Measurements from ENCODE around the gene SEC31B.

SEC31B gene

GRCh38 chr10:100489396-100489795, 30.3 kb downstream of the SEC31B start:
- no peak for DNase-seq

DNA sequence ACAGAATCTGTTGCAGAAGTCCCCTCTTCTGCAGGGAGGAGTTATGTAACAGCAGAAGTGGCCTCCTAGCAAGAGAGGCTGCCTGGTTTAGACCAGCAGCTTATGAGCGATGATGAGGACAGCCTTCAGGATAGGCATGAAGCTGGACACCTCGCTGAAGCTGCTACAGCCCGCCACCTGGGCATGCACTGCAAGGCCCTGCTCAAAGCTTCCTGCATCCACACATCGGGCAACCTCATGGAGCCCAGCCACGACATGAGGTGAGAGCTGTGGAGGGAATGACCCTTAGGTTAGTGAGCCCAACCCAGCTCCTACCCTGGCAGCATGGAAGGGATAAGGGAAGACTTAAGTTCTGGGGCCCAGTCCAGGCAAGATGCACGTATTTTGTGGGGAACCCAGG, 32.1 kb downstream of the SEC31B start:
- DNase-seq = no peak

DNA sequence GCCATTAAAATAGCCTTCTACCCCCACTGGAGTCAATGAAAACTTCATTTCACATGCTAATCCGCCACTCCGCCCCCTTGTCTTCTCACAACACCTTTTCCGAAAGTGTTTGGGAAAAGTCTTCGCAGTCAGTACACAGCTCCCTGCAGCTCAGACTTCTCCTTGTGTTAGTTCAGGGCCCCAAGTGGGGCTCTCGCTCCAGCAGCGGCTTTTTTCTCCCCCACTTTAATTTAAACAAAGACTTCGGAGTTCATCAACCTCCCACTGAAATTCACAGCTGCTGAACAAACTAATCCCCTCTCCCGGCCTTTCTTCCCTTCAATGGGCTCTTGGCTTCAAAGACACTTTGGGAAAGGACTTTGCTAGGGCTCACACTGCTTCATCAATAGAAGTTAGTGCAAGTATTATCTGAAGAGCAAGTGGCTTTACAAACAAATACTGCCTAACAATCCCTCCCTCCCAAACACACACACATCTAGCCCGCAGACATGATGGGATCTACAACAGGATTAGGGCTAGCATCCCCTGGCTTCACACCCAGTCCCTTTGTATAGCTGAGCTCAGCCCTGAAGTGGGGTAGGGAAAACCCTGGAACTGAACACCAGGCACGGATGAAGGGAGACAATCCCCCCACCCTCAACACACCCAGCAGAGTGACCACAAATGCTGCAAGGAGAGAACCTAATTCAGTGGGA, 33.7 kb downstream of the SEC31B start:
- DNase-seq = no peak

DNA sequence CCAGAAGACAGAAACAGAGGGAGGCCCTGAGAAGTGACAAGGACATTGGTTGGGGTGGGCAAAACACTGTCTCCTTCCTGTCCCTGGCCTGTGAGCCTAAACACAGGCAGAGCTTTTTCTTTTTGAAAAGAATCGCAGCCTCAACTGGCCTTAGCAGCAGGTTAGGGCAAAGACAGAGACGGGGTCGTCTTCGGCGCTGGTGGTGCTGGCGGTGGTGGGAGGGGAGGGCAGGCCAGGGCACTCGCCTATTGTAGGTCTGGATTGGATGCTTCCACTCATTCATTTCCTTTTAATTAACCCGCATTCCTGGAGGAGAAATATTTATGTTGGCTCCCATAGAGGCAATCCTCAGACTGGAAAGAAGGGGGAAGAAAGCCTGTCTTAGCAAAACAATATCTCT, 34.3 kb downstream of the SEC31B start:
- no peak for DNase-seq

DNA sequence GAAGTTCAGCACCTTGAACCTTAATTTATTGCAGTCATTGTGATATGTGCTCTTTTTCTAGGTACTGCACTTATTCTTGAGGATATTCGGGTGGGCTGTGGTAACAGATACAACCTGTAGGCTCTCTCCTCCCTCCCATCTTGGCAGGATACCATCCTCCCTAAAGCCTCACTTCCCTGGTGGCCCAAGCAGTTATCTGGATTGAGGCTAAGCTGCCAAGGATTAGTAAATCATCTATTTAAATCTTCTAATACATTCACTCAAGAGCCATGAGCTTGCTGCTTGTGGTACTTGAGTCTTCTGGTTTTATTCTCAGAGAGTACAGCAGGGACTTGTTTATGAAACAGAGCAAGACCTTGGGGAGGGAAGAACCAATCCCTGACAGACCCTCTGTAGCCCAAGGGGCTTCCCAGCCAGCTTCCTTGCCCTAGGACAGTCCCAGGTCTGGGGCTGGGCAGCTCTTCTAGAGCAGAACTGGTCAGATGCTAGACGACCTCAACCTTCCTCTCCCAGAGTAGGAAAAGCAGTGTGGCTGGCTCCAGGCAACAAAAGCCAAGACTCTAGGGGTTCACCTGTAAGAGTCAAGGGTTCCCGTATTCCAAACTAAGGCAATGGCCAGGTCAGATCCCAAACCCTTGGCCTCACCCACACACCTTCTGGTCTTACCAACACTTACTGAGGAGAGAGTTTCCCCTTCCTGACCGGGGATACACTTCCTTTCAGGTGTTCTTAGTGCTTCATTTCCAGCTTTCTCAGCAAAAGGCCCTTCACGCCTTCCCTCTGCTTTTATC, 35.6 kb downstream of the SEC31B start:
- DNase-seq = no peak

GRCh38 chr10:100482834-100483185, 36.9 kb downstream of the SEC31B start:
- no peak for DNase-seq

DNA sequence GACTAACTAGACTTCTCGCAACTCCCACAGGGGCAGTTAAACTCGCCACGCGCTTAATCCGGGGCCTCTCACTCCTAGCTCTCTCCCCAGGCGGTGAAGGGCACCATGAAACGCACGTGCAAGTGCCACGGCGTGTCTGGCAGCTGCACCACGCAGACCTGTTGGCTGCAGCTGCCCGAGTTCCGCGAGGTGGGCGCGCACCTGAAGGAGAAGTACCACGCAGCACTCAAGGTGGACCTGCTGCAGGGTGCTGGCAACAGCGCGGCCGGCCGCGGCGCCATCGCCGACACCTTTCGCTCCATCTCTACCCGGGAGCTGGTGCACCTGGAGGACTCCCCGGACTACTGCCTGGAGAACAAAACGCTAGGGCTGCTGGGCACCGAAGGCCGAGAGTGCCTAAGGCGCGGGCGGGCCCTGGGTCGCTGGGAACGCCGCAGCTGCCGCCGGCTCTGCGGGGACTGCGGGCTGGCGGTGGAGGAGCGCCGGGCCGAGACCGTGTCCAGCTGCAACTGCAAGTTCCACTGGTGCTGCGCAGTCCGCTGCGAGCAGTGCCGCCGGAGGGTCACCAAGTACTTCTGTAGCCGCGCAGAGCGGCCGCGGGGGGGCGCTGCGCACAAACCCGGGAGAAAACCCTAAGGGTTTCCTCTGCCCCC, 37.4 kb downstream of the SEC31B start:
- DNase-seq = peak; percentile 19 to 84 (median 60)

- DNase-seq = peak; percentile 83 to 96 (median 90)
Observed at GRCh38 chr10:100481462-100482081, 38.1 kb downstream of the SEC31B start.

DNA sequence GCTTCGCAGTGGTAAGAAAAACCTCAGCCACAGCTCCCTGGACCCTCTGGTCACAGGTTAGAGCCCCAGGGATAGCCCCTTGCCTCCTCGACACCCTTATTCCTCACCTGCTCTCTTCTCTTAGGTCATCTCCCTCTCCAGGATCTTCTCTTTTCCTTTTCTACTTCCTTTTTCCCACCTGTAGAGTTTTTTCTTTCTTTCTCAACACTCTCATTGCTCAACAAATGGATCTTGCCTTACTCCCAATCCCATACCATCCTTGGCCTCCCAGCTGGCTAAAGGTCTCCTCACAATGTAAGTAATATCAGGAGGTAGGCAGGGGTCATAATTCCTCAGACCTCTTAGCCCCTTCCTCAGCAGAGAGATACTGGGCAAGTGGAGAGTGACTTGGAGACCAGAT, 39.7 kb downstream of the SEC31B start:
- no peak for DNase-seq

DNA sequence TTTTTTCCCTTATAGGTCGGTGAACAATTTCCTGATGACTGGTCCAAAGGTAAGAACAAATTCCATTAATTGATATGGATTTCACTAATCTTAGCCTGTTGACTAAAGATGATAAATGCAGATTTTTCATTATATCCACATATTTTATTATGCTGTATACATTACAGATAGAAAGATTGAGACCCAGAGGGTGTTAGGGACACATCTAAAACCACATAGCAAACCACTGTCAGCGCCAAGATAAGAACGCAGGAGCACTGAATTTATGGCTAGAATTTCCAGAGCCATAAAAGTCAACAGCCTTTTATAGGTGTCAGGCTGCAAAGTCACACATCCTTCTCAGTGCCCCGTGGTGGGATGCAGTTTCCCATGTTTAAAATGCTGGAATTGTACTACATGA, 40.6 kb downstream of the SEC31B start:
- DNase-seq = no peak

GRCh38 chr10:100477970-100478369, 41.7 kb downstream of the SEC31B start:
- DNase-seq = no peak

DNA sequence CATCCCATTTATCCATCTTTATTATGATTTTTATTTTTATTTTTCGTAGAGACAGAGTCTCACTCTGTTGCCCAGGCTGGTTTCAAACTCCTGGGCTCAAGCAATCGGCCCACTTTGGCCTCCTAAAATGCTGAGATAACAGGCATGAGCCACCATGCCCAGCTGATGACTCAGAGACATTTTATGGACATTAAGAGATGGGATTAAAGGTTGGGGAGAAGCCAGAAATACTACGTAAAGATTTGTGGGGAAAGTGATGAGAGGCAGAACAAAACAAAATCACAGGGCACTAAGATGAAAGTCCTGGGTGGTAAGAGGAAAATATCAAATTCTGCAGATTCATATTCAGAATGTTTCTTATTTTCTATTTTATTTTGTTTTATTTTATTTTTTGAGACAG, 49.3 kb downstream of the SEC31B start:
- no peak for DNase-seq

DNA sequence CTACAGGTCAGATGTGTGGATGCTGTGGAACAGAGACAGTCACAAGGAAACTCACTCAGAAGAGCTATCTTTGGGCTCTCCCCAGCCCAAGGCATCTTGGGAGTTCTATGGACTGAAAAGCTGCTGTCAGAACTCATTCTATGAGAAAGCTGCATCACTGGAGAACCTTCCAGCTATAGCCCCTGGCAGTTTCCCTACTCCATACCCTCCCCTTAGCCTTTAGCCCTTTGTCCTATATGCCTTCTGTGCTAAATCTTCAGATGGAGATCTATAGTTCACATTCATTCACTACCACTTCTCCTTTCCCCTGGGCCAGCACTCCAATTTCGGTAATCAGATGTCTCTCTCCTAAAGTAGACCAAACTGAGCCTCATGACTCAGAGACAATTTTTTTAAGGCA, 49.9 kb downstream of the SEC31B start:
- no peak for DNase-seq

GRCh38 chr10:100468978-100469377, 50.7 kb downstream of the SEC31B start:
- no peak for DNase-seq

DNA sequence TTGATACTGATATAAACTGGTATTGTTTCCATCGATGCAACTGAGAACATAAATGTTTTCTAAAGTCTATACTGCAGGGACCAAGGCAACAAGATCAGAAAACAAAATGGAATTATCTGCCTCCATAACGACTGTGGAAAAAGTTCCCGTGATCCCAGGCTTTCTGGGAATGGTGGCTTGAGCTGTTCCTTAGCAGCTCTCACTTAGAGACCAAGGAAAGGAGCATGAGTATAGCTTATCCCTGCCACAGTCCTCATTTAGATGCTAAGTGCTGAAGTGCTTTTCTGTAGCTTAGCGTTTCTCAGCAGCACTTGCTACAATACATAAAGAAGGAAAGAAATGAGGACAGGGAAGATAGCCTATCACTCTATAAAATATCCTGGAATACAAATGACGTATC, 51.3 kb downstream of the SEC31B start:
- DNase-seq = no peak

- DNase-seq = no peak
Observed at GRCh38 chr10:100462709-100463108, 57.0 kb downstream of the SEC31B start, which contains the start of gene WNT8B. WNT8B (plus strand) TSS chr10:100463009; CDS start chr10:100463169, 160 bp downstream.

GRCh38 chr10:100448951-100449350, 70.7 kb downstream of the SEC31B start:
- DNase-seq = no peak

DNA sequence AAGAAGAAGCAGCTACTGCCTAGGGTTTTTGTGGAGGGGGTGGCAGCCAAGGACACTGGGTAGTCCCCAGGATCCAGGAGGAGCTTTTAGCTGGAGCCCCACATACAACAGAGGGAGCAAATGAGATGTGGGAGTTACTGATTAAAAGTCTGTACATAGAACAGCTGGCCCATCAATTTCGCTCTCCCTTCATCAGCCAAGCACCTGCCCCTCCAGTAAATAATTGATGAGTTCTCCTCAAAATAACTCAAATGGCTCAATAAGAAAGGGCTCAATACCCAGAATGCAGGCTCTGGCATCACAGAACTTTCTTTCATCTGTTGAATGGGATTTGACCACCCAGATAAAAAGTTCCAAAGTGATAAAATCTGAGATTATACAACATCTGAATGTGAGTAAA, 72.0 kb downstream of the SEC31B start:
- no peak for DNase-seq

- DNase-seq = no peak
Observed at GRCh38 chr10:100446130-100446761, 73.4 kb downstream of the SEC31B start.

DNA sequence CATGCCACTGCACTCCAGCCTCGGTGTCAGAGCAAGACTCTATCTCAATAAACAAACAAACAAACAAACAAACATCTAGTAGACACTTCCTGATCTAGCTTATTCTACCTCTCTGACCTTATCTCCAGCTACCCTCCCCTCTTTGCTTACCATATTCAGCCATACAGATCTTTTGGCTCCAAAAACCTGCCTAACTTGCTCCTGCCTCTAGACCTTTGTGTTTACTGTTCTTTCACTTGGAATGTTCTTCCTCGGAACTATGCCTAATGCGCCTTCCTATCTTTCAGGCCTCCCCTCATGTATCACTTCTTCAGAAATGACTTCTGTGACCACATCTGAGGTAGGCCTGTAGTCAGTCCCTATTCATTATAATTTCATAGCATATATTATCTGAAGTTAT, 77.1 kb downstream of the SEC31B start:
- no peak for DNase-seq

GRCh38 chr10:100438674-100439315, 80.9 kb downstream of the SEC31B start:
- no peak for DNase-seq
